ENCODE measurements around the gene HOXC12.

HOXC12 gene

DNA sequence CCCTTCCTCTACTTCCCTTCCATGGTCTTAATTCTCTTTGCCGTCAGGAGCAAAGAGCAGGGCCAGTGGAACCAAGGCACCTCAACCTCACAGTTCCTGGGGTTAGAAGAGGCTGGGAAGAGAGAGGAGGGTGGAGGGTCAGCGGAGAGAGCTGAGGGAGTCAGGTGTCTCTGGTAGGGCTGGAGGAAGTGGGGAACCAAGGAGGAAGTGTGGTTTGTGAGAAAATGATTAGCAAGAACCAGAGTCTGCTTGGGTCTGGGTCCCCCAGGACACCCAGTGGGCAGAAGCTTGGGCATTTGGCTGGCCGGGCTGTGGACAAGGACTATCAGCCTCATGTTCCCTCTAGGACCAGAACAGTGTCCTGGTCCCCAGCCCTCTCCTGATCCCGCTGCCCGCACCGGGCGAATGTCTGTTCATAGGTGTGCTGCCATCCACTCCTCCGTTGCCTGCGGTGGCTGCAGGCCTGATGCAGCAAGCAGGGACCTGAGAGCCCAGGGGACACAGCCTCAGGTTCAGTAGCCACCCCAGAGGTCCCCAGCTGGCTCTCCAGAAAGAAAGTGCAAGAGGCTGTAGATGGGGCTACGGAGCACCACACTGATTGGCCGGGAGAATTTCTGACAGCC, 2.3 kb downstream of the HOXC12 start:
- DNase-seq: no peak

DNA sequence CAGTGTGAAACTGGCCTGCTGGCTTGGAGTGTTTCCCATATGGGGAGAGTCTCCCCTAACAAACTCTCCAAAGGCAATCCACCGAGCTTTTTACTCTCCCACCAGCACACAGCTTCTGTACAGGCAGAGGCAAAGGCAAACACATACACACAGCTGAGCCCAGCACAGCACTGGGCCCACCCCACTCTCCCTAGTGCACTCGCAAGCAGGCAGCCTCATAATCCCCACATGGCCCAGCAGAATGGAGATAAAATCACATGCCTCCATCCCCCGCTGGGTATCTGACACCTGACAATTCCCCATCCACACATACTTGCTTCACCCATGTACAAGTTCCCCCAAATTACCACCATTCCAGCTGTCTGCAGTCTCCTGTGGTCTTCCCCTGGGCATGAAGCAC, 3.4 kb downstream of the HOXC12 start:
- no peak for DNase-seq

DNA sequence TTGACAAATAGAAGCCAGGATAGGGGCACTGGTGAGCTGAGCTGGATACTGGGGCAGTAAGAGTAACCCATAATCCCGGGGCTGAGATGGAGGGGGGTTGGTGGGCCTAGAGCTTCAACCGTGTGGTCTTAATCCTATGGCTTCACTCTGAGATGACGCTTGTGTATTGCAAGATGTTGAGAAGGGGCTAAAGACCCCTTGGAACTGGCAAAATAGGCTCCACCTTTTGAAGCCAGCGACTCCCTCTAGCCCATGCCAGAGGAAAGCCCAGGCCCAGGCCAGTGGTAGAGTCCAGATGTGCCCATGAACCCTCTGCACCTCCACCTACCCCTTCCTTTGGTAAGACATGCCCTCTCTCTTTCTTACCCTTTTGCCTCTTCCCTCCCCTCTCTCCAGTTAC, 4.6 kb downstream of the HOXC12 start:
- no peak for DNase-seq

DNA sequence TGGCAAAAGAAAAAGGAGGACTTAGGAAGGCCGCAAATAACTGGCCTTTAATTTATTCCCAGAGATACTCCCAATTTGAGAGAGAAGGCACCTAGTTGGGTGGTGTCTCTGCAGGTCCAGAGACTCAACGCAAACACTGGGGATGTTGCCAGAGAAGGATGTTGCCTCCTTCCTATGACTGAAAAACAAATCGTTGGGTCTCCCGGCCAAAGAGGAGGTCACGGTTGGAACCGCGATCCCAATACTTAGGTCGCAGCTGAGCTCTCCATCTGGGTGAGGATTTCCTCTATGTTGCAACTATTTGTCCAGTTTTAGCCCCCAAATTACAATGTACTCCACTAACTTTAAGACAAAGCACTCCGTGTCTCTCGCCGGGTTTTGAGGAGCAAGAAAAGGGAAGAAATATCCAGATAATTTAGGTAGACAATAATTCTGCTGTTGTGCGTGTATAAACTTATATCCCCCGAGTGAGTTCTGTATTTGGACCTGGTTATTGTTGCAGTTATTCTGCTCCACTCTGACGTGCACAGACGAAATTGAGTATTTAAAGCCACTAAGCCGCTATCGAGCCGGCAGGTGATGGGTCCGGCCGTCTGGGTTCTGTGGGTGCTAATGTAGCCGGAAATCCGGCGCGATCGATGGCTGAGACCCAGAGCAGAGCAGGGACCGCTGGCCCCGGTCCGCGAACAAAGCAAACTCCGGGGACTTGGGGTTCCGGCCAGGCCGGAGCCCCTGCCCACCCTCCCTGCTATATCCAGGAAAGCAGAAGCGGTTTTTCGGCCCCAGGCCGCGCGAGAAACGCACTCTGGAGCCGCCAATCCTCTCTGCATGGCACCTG, 5.7 kb downstream of the HOXC12 start:
- DNase-seq: no peak

DNA sequence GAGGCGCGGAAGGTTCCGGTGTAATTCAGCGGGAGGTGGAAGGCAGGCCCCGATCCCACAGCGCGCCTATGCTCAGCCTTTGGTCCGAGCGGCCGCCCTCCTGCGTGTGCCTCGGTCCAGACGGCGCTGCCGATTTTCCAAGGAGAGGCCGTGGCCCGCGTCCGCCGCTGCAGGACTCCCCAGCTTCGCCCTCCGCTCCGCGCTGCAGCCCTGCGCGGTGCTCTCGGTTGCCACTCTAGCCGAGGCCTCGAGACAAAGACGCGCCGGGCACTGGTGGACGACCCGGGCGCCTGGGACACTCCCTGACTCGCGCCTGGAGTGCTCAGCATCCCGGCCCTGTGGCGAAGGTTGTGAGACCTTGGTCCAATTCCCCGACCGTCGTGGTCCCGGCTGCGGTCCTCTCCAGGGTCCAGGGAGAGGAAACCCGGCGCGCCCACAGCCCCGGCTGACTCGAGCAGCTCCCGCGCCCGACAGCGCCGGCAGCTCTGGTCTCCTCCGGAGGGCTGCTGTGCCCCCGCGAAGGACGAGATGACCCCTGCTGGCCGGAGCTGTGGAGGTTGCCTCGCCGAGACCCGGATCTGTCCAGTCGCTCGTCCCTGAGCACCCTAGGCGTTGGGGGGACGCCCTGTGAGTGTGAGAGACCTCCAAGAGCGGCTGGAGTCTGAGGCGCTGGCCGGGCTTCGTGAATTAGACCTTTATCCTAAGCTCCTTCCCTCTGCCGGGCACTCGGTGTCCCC, 6.5 kb downstream of the HOXC12 start:
- no peak for DNase-seq

DNA sequence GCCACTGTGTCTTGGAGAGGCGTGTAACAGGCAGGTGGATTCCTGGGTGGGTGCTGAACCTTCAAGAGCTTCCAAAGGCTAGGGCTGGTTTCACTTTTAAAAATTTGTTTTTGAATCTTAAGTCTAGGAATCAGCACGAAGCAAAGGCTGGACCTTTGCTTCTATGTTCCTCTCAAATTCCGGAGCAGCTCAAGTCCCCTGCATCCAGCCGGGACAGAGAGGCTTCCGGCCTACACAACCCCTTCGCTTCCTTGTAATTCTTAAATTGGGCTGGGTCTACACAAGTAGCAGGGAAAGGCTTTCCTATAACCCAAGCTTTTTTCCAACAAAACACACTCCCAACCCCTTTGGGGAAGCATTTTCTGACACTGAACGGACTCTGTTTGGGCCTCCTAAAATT, 8.3 kb downstream of the HOXC12 start:
- no peak for DNase-seq

DNA sequence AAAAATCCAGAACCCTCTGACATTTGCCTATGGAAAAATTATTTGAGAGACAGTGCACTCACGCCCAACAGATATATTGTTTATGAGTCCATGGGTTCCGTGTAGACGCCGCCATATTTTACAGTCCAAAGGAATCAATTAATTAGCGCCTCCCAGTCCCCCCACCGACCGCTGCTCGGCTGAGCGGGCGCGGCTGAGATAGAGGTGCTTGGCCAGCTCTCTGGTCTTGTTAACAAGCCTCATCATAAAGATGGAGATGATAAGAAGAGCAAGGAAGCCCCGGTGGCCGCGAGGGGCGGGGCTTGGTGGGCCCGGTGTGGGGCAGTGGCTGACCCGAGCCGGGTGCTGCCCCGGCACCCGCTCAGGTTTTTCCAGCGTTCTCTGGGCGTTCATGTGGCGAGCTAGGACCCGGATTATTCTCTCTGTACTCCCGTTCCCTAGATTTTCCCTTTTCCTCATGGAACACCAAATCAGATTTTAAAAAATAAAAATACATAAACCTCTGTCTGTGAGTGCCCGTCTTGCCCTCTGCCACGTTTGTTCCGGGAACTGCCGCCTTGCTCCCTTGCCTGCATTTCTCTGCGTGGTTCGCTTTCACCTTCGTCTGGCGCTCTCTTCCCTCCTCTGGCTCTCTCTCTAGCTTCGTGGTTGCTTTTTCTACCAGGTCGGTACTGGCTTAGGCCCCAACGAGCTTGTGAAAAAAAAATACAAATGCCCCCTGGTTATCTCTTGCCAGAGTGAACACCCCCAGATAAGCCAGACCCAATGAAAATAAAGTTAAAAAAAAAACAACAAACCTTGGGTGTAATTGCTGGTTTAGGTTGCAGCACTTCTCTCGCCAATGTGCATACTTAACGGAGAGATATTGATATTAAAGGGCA, 9.0 kb downstream of the HOXC12 start:
- no peak for DNase-seq

DNA sequence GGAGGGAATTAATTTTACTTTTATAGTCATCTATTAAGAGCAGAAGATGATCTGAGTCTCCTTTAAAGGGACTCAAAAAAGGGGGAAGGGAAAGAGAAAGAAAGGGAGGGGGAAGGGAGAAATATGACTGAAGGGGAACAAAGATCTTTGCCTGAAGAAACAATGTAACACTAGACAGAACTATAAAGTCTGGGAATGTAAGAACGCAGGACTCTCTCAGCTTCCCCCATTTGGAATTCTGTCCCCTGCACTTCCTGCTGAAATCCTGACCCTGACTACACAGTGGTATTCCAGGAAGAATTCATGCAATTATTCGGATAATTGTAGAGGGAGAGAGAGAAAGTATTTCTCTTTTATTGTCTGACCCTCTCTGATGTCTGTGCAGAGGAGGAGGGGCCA, 9.6 kb downstream of the HOXC12 start:
- DNase-seq: no peak

DNA sequence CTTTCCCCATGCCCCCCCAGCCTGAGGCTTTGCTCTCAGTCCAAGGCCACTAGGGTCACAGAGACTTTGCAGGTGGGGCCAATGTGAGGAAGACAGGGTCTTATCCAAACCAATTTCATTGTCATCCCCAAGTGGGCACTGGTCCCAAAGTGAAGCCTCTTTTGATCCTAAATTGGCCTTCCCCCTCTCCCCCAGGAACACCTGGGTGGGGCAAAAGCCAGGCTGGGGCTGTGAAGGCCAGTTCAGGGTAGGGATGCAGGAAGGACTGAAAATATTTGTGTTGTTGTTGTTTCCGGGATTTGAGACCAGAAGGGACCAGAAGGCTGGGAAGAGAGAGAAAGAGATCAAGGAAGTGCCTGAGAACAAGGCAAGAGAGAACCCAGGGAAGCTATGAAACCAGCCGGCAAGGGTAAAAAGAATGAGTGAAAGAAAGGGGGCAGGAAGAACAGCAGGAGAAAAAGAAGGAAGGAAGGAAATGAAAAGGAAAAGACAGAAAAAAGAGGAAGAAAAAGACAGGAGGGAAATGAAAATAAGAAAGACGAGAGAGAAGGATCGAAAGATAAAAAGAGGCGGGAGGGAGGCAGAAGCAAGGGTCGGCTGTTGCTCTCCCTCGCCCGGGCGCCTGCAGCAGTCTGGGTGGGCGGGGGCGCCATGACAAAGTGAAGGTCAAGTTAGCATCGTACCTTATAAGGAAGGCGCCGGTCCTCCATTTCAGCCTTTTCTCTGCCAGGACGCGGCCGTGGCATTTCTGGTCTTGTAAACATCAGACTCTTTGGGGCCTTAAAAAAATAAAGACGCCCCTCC, 10.8 kb downstream of the HOXC12 start:
- DNase-seq: no peak

DNA sequence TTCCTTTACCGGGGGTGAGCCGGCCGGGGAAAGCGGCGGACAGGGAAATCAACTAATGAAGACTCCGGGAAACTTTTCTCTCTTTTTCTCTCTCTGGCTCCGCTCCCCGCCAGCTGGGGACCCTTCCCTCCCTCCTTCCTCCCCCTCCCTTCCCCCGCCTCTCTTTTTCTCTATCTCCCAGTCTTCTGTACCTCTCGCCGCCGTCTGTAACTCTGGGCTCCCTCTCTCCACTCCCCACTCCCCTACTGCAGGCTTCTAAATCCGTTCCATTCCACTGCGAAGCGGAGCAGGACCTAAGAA, 11.3 kb downstream of the HOXC12 start:
- DNase-seq: no peak

DNA sequence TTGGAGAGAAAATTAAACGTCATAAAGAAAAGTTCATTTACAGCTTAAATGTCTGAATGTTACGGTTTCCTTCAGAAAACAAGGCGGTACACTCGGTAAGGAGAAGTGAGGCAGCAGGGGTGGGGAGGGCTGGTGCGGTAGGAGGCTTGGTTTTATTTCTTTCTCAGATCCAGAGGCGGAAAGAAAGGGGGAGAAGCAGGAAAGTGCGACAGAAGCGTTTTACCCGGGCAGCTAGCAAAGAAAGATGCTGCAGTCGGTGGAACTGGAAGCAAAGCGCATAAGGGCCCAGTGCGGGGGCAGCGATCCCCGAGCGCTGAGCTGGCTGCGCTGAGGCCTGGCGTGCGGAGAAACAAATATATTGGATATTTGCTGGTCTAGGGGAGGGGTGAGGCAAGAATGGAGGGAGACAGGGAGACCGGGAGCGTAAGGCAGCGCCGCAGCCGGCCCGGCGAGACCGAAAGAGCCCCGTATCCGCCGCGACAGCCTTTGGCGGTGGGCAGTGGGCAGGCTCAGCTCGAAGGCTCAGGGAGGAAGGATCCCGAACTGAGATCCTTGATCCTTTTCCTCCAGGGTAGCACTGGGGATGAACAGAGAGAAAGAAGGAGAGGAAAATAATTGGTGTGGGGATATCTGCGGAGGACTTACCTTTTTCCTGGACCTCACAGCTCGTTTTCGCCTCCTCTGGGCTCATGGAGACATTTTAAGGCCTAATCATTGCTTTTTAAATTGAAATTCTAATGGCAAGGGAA, 11.9 kb downstream of the HOXC12 start:
- DNase-seq: no peak

DNA sequence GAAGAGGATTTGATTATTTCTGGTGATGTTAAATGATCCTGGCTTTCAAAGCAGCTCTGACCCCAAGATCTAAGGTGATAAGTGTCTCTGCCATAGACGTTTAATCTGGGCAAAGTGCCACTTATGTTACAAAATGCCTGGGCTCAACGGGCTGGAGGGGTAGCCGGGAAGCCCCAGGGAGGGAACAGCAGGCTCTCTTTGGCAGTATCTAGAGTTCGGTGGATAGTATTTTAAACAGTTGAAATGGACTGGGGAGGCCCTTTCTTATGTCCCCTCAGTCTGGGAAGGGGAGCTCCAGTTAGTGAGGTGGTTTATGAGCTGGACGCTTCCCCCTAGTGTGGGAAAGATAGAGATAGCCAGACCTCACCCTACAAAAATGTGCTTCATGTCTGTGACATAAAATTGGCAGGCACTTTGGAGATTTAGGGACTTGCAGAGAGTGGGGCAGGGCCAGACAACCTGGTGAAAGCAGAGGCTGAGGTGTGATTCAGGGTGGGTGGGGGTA, 12.8 kb downstream of the HOXC12 start:
- DNase-seq: no peak

DNA sequence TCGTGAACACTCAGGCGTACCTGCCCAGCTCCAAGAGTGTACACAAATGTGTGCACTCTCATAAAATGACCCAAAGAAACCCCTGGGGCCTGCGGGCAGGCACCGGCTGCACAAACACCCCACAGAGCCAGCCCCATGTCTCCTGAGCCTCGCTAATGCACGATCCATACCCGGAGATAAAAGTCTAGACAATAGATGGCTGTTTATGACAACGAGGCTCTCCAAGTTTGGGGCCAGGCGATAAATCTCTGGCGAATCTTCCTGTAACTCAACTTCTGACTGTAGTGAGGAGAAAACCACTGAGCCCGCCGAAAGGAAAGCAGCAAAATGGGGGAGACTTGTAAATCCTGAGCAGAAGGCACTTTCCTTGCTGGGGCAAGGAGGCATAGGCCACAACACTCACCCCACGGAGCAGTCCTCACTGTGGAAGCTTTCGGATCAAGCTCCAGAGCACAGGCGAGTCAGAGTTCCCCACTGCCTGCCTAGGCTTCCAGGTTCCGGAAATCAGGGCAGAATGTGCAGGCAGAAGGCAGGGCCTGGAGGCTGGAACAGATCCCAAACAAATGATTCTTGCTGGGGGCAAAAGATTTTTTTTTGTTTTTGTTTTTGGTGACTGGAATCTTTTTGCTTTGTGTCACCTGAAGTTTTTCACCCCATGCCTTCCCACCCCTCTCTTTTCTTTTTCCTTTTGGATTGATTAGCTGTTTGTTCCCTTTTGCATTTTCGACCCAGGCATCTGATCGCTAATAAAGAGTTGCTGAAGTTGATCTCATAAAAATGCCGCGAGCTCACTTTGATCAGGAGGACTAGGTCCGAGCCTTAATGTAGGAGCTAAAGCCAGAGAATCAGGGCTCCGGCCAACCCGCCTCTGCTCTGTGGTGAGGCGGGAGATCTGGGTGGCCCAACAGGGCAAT, 13.8 kb downstream of the HOXC12 start:
- DNase-seq: no peak

DNA sequence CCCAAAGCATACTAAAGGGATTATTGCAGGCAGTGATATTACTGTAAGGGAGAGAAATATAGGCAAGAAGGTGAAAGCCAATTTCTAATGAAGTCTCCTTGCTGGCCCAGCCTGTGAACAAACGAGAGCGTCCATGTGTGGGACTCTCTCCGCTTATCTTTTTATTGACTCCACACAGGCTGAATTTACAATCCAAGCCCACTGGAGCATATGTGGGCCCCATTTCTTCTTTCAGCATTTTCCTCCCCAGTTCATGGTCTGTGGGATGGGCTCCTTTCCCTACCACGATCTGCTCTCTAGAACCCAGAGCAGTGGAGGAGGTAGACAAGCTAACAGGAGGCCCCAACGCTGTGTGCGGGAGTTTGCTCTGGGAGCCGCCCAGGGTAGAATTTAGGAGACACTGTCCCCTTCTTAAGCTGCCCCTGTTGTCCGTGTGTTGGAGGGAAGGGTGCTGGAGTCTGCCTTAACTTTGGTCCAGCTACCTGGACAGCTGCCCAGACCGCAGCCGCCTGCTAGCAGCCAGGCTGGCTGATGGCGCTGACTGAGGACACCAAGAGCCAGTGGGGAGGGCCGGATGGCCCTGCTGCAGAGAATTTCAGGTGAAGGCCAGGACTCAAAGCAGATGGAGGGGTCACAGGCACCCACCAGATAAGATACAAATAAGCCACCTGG, 15.0 kb downstream of the HOXC12 start:
- DNase-seq: no peak

DNA sequence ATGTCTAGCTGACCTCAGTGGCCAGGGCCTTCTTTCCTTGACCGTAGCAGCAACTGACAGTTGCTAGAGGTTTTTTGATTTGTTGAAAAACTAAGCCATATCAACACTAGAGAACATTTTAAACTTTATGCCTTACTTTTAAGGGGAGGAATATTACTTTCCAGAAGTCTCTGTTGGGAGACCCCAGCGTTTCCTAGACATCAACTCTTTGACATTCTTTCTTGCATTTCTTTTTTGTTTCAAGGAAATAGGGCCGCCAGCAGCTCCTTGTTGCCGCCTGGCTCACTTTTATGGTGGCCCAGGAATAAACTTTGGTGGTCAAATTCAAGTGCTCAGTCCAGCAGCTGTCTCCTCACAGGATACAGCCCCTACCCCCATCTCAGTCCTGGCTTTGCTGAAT, 15.7 kb downstream of the HOXC12 start:
- DNase-seq: no peak

DNA sequence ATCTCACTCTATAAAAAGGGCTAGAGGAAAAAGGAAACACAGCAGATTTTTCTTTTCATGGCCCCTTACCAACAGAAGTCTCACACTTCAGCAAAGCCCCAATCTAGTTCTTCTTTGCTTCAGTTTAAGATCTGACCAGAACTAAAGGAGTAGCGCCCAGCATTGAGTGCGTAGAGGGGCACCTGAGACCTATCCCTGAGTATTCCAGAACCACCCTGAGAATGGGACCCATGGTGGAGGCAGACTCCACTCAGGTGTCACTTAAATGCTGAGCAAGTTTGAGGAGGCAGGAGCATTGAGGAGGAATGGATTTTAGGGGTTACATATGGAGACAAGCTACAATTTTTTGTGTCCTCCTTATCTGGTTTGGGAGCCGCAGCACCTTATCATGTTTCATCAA, 16.4 kb downstream of the HOXC12 start:
- no peak for DNase-seq

DNA sequence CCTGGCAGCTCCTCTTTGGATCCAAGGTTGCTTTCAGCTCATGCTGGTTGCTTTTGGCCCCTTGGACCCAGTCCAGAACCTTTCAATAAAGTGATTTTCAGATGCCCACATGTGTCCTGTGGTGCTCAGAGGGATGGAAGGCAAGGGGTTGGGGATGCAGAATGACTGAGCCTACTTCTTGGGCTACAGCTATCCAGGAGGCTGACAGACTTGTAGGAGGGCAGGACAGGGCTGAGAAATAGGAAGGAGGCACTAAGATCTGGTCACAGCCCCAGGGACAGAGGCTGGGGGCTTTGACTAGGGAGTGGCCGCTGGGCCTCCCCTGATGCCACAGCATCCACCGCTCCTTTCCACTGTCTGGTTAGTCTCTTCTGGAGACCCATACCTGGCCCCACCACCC, 17.0 kb downstream of the HOXC12 start:
- no peak for DNase-seq

DNA sequence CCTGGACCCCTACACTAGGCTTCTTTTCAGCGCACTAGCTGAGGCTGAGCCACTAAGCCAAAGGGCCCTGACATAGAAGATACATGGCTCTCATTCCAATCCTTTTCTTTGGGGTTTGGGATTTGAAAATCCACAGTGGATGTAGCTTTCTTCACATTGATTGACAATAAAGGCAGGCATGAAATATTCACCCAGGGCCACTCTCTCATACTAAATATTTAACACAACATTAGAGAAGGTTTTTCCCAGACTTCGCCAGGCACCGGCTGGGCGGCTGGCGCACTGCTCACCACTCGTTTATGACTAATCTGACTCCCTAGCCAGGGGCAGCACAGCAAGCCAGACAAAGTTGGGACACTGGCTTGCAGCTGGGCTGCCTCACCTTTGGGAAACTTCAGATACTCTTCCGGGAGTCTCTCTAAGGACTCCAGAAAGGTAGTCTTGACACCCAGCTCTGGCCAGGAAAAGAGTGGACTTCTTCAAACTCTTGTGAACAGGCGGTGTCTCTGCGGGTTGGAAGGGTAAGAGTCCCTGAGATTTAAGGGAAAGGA, 17.5 kb downstream of the HOXC12 start:
- no peak for DNase-seq

DNA sequence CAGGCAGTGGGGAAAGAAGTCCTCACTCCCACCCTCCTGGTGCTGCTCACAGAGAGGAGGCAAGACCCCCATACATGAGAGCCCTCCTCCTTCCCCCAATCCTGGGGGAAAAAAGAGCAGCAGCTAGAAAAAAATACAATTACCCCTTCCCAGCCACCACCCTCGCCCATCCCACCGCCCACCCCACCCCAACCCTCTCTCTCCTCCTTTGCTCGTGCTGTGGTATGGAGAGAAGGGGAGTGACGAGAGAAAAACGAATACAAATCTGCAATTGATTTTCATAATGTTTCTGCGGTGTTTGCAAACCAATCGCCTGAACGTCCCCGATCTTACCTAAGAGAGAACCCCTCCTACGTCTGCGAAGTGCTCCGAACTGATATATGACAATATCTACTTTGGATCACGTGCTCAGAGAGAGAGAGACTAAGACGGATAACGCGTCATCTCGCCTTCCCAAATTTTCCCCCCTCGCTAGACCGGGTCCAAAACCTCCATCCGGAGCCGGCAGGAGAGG, 18.1 kb downstream of the HOXC12 start, which contains the start of gene HOXC11:
Gene HOXC11, plus strand, starts transcription at position 405 of the 514 bp plus-strand sequence. CDS start 116 bp downstream, outside the sequence.
- DNase-seq: no peak
